Stimulated activated CD8-positive, alpha-beta memory T cell treated with anti-CD3 and anti-CD28 coated beads, Interleukin-7, amount 100 ng/mL, for 24 hours (primary cell): ENCODE results near the gene ZNF414.
"Not testable (repeated sequence)": the region's sequence is repeated elsewhere in the genome, so short reads cannot be mapped to it uniquely, and the experiment has no call there.

ENCODE experiments used
- DNase-seq: peaks from one replicate; pipeline ENCODE4 v3.0.0-alpha.2; 2020; ENCODE audit warnings: low read depth

The ZNF414 gene

GRCh38 chr19:8513687-8514504, at the start of gene ZNF414:
TSS of gene ZNF414 (minus strand) at chr19:8514167. CDS start at chr19:8514046, 121 bp downstream.
- peak; percentile 96 for DNase-seq

GRCh38 chr19:8561075-8561764, 47.3 kb upstream of the ZNF414 start:
- no peak for DNase-seq

DNA sequence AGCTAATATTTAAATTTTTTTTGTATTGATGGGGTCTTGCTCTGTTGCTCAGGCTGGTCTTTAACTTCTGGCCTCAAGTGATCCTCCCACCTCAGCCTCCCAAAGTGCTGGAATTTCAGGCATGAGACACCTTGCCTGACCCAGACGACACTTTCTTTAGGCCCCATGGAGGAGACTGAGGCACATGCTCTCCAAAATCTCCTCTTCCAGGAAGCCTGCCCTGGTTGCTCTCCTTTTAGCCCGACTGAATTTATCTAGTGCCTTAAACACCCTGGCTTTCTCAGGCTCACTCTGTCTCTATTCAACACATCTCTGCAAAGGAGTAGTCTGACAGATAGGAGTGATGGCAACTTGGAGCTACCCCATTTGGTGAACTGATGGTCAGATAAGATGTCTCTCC, 44.4 kb upstream of the ZNF414 start:
- DNase-seq, result no peak

- DNase-seq, result no peak
Measured at GRCh38 chr19:8557642-8558238, 43.8 kb upstream of the ZNF414 start.

- not testable (repeated sequence) for DNase-seq
Measured at GRCh38 chr19:8553729-8554128, 39.8 kb upstream of the ZNF414 start.

DNA sequence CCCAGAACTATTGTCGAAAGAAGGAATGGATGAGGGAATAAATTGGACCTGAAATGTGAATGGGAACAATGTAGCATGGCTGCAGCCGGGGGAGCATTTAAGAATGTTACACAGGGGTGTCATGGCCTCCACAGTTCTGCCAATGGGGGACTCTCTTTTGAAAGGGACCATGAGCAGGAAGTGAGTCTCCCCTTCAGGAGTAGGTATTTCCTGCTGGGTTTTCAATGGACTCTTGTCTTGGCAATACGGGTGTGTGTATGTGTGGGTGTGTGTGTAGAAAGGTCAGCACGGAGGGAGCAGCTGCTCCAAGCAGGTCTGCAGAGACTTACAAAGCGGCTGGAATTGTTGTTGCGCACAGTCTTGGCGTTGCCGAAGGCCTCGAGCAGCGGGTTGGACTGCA, 38.8 kb upstream of the ZNF414 start:
- DNase-seq, result no peak

- DNase-seq, result no peak
Measured at GRCh38 chr19:8550070-8550469, 36.1 kb upstream of the ZNF414 start.

DNA sequence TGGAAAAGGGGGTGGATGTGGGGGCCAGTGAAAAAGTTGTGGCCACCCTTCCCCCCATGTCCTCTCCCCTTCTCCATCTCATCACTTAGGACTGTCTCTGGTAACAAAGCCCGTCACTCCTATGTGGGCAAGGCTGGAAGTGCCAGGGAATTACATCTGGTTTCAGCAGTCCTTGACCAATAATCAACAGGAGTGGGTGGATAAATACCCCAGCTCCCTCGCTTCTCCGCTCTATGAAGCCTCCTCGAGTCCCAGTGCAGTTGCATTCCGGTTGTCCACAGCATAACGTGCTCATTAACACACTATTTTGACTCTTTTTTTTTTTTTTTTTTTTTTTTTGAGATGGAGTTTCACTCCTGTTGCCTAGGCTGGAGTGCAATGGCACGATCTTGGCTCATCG, 31.8 kb upstream of the ZNF414 start:
- no peak for DNase-seq

DNA sequence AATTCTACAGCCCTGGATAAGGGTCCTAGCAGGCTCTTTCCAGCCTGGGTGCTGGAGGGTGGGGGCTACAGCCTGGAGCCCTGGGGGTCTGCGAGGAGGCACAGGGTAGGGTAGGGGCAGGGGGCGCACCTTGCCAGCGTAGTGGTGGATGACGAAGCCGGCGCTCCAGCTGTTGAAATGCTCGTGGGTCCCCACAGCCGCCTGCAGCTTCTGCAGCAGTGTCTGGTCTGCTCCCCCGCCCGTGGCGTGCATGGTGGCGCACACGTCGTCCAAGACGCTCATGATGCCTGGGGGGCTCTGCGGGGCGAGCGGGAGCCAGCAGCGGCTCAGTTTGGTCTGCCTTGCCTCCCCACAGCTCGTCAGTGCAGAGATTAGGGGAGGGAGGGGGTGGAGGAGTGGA, 30.2 kb upstream of the ZNF414 start:
- DNase-seq, result no peak

GRCh38 chr19:8539621-8540149, 25.7 kb upstream of the ZNF414 start:
- no peak for DNase-seq

DNA sequence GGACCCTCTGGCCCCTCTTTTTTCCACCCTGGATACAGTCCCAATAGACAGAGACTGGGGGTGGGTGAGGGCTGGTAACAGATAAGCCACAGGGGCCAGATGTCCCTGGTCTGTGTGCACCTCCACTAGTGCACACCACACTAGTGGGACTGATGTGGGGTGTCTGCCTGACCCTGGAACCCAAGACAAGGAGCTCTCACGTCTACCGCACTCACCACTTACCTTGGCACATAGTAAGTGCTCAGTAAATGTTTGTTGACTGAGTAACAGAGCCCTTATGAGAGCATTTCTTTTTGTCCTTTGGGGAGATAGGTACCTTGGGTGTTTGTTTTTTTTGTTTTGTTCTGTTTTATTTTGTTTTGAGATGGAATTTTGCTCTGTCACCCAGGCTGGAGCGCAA, 23.1 kb upstream of the ZNF414 start:
- no peak for DNase-seq

DNA sequence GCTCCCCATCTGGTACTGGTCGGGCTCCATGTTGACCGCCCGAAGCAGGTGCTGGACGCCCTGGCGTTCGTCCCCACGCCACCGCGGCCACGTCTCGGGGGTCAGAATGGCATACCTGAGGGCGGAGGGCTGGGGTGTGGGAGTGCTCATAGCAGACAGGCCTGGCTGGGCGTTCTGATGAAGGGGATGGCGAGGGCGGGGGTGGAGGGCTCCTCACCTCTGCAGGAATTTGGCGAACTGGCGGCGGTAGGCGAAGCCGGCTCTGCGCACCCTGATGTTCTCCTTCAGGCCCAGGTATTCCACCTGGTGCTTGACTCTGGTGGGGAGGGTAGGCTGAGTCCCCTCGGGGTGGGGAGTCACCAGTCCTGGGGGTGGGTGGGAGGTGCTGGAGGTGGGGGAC, 22.3 kb upstream of the ZNF414 start:
- no peak for DNase-seq

- no peak for DNase-seq
Measured at GRCh38 chr19:8532225-8532624, 18.3 kb upstream of the ZNF414 start.

DNA sequence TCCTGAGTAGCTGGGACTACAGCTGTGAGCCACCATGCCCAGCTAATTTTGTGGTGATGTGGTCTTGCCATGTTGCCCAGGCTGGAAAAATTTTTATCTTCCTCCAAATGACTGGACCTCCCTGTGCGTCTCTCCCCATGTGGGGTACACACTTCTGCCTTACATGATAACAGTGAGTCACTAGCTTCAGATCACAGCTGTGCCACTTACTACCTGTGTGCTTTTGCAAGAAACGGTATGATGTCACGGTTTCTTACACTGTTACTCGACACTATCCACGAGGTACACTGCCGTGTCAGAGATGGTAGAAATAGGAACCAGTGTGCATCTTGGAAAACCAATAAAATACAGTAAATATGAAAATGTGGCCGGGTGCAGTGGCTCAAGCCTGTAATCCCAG, 17.5 kb upstream of the ZNF414 start:
- no peak for DNase-seq

DNA sequence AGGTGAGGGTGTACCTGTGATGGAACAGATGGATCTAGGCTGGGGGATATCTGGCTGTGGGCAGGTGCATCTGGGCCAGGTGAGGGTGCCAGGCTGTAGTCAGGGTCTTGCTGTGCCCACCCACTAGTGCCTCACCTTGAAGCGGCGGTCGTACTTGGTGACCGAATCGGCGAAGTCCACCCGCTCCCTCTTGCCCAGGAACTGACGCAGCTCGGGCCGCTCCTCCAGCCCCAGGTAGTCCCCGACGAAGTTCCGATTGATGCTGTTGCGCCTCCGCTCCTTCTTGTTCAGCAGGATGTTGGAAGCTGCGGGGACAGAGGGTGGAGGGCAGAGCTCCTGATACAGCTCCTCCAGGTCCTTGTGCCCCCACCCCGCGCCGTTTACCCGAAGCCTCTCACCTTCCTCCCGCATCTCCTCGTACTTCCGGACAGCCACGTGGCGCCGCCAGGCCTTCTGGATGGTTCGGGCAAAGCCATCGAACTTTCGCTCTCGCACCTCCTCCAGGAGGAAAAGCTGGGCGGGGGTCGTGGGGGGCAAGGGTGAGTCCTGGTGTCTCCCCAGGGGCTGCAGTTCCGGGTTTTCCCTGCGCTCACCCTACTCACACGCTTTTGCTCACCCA, 16.2 kb upstream of the ZNF414 start:
- no peak for DNase-seq

DNA sequence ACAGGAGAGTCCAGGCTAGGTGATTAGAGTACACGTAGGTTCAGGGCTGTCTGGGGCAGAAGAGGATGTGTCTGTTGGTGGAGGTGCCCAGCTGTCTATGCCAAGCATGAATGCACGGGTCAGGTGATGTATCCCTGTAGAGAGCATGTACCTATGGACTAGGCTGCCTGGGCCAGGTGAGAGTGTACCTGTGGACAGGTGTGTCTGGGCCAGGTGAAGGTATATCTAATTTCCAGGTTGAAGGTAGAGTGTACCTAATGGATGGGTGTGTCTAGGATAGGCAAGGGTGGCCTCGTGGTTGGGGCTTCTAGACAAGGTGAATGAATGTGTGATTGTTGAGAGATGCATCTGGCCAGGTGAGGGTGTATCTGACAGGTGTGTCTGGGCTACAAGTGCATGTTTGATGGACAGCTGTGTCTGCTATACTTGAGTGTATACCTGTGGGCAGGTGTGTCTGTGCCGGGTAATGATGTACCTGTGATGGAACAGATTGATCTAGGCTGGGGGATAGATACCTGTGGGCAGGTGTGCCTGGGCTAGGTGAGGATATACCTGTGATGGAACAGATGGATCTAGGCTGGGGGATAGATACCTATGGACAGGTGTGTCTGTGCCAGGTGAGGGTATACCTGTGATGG, 15.5 kb upstream of the ZNF414 start:
- DNase-seq, result no peak

- no peak for DNase-seq
Measured at GRCh38 chr19:8528500-8528899, 14.5 kb upstream of the ZNF414 start.

GRCh38 chr19:8526345-8527091, 12.6 kb upstream of the ZNF414 start:
- no peak for DNase-seq

- DNase-seq, result no peak
Measured at GRCh38 chr19:8525401-8525684, 11.4 kb upstream of the ZNF414 start.

GRCh38 chr19:8519388-8519787, 5.4 kb upstream of the ZNF414 start:
- DNase-seq, result no peak

DNA sequence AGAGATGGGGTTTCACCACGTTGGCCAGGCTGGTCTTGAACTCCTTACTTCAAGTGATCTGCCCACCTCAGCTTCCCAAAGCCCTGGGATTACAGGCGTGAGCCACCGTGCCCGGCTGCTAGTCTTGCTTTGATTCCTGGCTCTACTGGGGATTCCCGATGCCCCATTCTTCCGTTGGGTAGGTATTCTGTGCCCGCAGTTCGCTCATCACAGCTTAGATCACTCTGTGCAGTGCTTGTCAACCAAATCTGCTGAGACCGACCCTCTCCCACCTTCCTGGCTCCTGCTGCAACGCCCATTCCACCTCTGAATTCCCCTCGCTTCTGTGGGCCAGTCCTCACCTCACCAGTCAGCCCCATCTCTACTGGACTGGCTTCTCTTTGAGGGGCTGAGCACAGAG, 4.6 kb upstream of the ZNF414 start:
- DNase-seq, result no peak
